ENCODE results near the gene IRF8.

DNA sequence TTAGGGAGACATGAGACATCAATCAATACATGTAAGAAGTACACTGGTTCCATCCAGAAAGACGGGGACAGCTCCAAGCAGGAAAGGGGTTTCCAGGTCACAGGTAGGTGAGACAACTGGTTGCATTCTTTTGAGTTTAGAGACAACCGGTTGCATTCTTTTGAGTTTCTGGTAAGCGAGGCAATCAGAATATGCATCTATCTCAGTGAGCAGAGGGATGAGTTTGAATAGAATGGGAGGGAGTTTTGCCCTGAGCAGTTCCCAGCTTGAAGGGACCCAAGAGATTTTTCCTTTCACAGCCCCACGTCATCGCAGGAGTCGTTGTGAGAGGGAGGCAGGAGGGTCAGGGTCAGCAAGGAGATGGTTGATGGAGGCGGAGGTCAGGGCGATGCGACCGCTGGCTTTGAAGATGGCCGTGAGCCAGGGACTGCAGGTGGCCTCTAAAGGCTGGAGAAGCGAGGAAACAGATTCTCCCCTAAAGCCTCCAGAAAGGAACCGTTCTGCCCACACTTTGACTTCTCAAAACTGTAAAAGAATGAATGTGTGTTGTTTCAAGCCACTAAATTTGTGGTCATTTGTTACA lies 36.5 kb downstream of the IRF8 start:
- TF ChIP-seq, protein P1, sequence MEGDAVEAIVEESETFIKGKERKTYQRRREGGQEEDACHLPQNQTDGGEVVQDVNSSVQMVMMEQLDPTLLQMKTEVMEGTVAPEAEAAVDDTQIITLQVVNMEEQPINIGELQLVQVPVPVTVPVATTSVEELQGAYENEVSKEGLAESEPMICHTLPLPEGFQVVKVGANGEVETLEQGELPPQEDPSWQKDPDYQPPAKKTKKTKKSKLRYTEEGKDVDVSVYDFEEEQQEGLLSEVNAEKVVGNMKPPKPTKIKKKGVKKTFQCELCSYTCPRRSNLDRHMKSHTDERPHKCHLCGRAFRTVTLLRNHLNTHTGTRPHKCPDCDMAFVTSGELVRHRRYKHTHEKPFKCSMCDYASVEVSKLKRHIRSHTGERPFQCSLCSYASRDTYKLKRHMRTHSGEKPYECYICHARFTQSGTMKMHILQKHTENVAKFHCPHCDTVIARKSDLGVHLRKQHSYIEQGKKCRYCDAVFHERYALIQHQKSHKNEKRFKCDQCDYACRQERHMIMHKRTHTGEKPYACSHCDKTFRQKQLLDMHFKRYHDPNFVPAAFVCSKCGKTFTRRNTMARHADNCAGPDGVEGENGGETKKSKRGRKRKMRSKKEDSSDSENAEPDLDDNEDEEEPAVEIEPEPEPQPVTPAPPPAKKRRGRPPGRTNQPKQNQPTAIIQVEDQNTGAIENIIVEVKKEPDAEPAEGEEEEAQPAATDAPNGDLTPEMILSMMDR (IDR thresholded peaks at IDR 0.05): no peak
- no peak for TF ChIP-seq POLR2AphosphoS5 (IDR thresholded peaks at IDR 0.05)
- TF ChIP-seq EP300 (IDR thresholded peaks at IDR 0.05): no peak
- TF ChIP-seq POLR2A (IDR thresholded peaks at IDR 0.05): no peak

Measured in sigmoid colon (tissue), 4 donors.